ENCODE results near the gene ZNF280C. TPM values are rescaled to one million over a fixed set of nuclear protein-coding genes. Genes with fewer than 3 reads are reported as not detected.

The ZNF280C gene
- total RNA-seq, 2 donors from 2014 or later: 2.6 to 2.9 TPM

GRCh38 chrX:130228871-130229270, 39.8 kb downstream of the ZNF280C start:
- intact Hi-C loops (cut with DNase I): no loop called here
- no peaks in the 10 kb centered on the region for H3K36me3 ChIP-seq (replicated peaks in 1 of 2; ENCODE audit: insufficient read depth in 1 of 2, low read depth in 2 of 2)
- no peaks in the 10 kb centered on the region for H3K27me3 ChIP-seq
- ATAC-seq: no peak
- no peaks in the 10 kb centered on the region for H3K9me3 ChIP-seq
- no peaks in the 10 kb centered on the region for H3K4me1 ChIP-seq
- H3K4me3 ChIP-seq: no peak overlapping the region
- no peak for DNase-seq
- TF ChIP-seq CTCF (IDR thresholded peaks at IDR 0.05) (no peak), POLR2A (IDR thresholded peaks at IDR 0.05) (no peak)
- H3K27ac ChIP-seq: no peak overlapping the region
- 100% methylated on average over 1 to 2 of the region's 2 CpGs for WGBS, 2 donors

- intact Hi-C loops (cut with DNase I): no loop called here
- ATAC-seq (no peak), DNase-seq (no peak)
- Histone ChIP-seq H3K36me3 (replicated peaks in 1 of 2; ENCODE audit: insufficient read depth in 1 of 2, low read depth in 2 of 2) (no peaks in the 10 kb centered on the region), H3K27me3 (no peaks in the 10 kb centered on the region), H3K9me3 (no peaks in the 10 kb centered on the region), H3K4me1 (no peaks in the 10 kb centered on the region), H3K4me3 (no peak overlapping the region), H3K27ac (no peak overlapping the region)
- TF ChIP-seq POLR2A (IDR thresholded peaks at IDR 0.05): no peak
- no peak for TF ChIP-seq CTCF (IDR thresholded peaks at IDR 0.05)
- WGBS, 2 donors: 59 to 73% methylated on average over 2 of the region's 2 CpGs
These were observed 43.9 kb downstream of the ZNF280C start for GRCh38 chrX:130224810-130225209.

GRCh38 chrX:130216320-130216719, 52.4 kb downstream of the ZNF280C start:
- intact Hi-C loops (cut with DNase I): no loop called here
- Histone ChIP-seq H3K4me3 (no peak overlapping the region), H3K27ac (no peak overlapping the region), H3K4me1 (no peaks in the 10 kb centered on the region), H3K36me3 (replicated peaks in 1 of 2; ENCODE audit: insufficient read depth in 1 of 2, low read depth in 2 of 2) (no peaks in the 10 kb centered on the region), H3K9me3 (no peaks in the 10 kb centered on the region), H3K27me3 (no peaks in the 10 kb centered on the region)
- DNase-seq (no peak), ATAC-seq (no peak)
- 85 to 86% methylated on average over 4 of the region's 4 CpGs for WGBS, 2 donors
- TF ChIP-seq CTCF (IDR thresholded peaks at IDR 0.05) (no peak), POLR2A (IDR thresholded peaks at IDR 0.05) (no peak)

GRCh38 chrX:130213376-130213775, 55.3 kb downstream of the ZNF280C start:
- H3K36me3 ChIP-seq (replicated peaks in 1 of 2; ENCODE audit: insufficient read depth in 1 of 2, low read depth in 2 of 2): no peaks in the 10 kb centered on the region
- WGBS, 2 donors: 80 to 88% methylated on average over 1 of the region's 2 CpGs
- H3K4me3 ChIP-seq: no peak overlapping the region
- no peak overlapping the region for H3K27ac ChIP-seq
- TF ChIP-seq POLR2A (IDR thresholded peaks at IDR 0.05): no peak
- TF ChIP-seq CTCF (IDR thresholded peaks at IDR 0.05): no peak
- H3K4me1 ChIP-seq: no peaks in the 10 kb centered on the region
- ATAC-seq (no peak), DNase-seq (no peak)
- H3K9me3 ChIP-seq: no peaks in the 10 kb centered on the region
- intact Hi-C loops (cut with DNase I): no loop called here
- H3K27me3 ChIP-seq: no peaks in the 10 kb centered on the region

- Histone ChIP-seq H3K4me3 (no peak overlapping the region), H3K9me3 (no peaks in the 10 kb centered on the region), H3K36me3 (replicated peaks in 1 of 2; ENCODE audit: insufficient read depth in 1 of 2, low read depth in 2 of 2) (no peaks in the 10 kb centered on the region), H3K4me1 (no peaks in the 10 kb centered on the region), H3K27ac (no peak overlapping the region), H3K27me3 (no peaks in the 10 kb centered on the region)
- DNase-seq (no peak), ATAC-seq (no peak)
- no peak for TF ChIP-seq CTCF (IDR thresholded peaks at IDR 0.05)
- no peak for TF ChIP-seq POLR2A (IDR thresholded peaks at IDR 0.05)
- intact Hi-C loops (cut with DNase I): no loop called here
- 80 to 100% methylated on average over 1 of the region's 1 CpG for WGBS, 2 donors
These were observed 56.3 kb downstream of the ZNF280C start for GRCh38 chrX:130212371-130212770.

Data from body of pancreas (tissue), 4 donors.